ENCODE data around the gene PHGDH.
"Not testable (repeated sequence)": the region's sequence is repeated elsewhere in the genome, so short reads cannot be mapped to it uniquely, and the experiment has no call there.

Gene PHGDH

DNA sequence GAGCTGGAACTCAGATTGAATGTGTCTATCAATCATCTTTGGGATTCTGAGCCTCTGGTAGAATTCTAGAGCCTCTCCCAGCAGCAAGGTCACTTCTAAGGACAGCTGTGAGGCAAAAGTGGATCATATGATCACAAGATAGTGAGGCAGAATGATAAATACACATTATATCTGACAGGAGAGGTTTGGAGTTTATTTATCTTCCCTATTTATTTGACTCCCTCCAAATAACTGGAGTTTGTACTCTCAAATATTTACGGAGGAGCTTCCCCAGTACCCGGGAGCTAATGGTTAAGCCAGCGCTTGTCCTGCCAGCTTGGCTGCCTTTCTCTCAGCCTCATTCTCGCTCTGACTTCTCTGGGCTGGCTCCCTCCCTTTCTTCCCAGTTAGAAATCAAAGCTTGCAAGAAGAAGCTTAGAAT, 54.6 kb downstream of the PHGDH start:
- DNase-seq, result no peak

DNA sequence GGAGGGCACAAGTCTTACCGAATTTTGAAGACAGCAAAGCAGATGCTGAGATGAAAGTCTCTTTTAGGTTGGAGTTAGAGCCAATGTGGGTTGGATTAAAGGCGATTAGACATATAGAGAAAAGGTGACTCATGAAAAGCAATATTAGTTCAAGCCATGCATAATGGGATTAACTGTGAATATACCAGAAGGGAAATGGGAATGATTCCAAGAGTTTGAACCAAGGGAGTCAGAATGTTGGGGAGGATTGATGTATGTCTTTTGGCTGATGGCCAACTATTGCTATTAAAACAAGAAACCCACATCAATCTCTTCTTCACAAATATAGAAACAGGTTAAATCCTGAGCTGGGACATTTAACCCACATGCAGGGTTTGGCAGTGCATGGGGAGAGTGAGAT, 55.8 kb downstream of the PHGDH start:
- no peak for DNase-seq

DNA sequence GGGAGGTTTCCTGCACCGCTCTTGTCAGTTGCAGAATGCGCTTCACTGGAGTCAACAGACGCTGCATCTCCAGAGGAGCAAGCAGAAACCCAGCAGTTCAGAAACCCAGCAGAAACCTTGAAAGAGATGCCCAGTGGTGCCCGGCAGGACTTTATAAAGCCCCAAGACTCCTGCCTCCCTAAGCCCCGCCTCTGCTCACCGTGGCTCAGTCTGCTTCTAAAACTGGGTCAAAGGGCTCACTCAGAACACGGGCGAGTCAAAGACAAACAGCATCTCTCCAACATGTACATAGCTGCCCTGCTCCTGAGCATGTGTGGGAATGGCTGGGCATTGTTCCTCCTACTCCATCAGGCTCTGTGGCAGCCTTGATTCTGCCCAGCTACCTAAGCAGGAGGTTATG, 57.0 kb downstream of the PHGDH start, which contains the start of gene HMGCS2:
Gene HMGCS2 (minus strand): TSS at position 128 of the 400 bp plus-strand sequence. CDS start 61 bp downstream, at position 67.
- DNase-seq, result no peak

DNA sequence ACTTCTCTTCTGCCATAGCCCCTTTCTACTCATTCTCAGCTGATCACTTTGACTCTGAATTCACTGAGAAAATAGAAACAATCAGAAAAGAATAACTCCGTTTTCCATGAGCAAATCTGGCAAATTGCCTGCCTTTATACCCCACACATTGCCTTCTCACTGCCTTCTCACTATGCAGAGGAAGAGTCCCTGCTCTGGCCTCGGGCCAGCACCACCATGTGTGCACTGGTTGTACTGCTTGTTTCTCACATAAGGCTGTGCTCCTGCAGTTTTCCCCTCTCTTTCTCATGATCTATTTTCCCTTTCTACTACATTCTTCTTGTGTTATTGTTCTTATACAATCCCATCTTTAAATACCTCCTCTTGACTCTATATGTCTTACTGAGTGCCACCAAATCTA, 59.3 kb downstream of the PHGDH start:
- no peak for DNase-seq

DNA sequence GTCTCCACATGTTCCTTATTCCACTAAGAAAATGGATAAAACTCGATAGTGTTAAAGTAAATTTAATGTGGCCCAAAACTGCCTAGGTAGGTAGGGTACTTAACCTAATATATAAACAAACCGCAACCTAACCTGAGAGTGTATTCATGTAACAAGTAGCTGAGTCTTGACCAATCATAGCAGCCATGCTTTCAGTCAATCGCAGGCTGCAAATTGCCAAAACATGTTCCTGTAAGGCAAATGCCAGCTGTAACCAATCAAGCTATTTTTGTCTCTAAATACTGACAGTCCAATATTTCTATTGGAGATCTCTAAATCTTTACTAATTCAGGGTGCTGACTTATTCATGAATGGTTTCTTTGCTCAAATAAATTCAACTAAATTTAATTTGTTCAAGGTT, 60.0 kb downstream of the PHGDH start:
- DNase-seq, result no peak

DNA sequence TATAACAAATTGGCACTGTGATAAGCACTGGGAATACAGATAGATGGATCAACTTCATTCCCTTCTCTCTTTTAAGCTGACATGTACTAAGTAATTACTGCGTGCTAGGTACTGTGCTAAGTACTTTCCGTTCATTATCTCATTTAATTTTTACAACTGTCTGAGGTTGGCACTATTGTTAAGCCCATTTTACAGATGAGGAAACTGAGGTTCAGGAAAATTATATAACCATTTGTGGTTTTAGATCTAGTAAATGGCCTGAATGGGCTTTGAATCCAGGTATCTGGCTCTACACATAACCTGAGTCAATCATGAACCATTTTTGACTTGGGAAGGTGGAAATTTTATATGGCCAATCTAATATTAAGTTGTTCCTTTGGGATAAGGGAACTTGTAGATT, 60.6 kb downstream of the PHGDH start:
- DNase-seq, result no peak

DNA sequence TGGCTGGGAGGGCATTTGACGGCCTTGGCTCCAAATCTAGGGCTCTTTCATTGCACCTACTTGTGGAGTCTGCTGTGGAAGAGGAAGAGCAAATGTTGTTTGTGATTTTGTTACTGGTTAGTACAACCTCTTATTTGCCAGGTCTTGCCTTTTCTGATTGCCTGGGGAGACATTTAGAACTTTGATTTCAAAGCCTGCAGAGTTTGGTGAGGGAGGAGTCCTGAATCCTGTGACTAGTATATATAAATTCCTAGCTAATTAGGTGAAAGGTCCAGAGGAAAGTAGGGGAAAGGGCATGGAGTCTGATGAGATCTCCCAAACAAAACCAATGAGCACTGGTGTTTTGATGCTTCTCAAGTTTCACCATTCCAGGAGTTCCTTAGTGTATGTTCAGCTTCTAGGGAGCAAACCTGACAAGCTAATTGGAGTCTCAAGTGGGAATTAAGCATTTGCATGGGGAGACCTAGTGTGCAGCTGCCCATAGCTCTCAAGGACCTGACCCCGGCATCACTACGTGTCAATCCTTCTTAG, 62.0 kb downstream of the PHGDH start:
- no peak for DNase-seq

DNA sequence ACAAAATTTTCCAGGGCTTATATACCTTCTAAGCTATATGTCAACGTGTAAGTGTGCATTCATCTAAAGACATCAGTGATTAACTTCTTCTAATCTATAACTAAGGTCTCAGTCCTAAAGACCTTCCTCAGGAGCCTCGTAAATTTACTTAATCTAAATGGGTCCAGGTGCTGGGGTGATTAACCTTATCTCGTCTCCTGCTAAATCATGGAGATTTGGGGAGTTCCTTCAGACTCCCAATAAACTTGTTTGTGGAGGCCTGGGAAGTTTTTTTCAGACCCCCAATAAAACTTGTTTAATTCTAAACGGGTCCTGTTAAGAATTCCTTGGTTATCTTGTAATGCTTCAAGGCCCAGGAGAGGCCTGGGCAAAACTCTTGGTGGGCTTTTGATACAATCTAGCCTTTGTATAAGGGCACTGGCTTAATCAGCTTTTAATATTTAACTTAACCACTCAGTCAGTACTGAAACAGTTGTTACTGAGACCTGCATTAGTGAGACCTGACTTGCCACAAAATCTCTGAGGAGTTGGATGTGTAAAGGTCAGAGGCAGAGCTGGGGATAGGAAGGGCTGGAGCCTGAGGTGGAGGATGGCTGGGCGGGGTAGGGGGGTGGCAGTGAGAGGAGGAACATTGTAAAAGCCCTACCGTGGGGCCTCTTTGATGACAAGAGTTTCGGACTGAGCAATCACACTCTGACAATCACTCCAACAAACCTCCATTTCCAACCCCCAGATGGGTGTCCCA, 63.2 kb downstream of the PHGDH start:
- no peak for DNase-seq

DNA sequence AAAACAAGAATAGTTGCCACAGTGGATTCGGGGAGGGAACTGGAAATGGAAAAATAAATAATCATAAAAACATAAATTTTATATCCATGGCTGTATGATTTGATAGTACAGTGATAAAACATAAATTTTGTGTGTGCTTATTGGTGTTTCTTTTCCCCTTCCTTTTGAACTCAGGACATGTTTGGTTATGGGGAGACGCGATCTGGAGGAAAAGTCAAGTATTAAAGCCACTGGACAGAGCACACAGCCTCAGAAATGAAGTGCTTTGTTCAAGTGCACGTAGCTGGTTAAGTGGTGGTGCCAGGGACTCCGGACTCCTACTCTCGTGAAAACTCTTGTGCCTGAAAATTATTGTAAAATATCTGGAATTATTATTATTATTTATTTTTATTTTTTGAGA, 66.6 kb downstream of the PHGDH start:
- DNase-seq, result no peak

DNA sequence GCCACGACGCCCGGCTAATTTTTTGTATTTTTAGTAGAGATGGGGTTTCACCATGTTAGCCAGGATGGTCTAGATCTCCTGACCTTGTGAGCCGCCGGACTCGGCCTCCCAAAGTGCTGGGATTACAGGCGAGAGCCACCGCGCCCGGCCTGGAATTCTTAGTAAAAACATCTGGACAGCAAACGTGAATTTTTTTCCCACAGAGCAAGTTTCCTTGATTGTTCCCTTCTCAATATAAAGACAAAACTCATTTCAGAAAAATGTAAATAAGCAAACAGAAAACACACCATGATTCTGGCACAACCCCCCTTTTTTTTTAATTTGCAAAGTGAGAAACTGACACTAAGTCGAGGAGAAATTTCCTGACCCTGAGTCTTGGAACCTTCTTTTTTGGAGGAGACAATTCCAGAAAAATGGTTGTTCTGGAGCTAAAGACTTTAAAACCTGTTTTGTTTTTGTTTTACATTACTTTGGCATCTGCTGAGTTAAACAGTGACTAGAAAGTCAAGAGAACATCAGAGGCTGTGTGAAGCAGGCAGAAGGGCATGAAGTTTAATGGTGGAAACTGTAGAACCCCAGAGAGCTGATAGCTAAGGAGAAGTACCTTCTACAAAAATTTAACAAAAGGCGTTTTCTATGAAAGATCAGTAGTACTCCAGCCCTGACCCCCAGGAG, 67.3 kb downstream of the PHGDH start:
- DNase-seq, result no peak

DNA sequence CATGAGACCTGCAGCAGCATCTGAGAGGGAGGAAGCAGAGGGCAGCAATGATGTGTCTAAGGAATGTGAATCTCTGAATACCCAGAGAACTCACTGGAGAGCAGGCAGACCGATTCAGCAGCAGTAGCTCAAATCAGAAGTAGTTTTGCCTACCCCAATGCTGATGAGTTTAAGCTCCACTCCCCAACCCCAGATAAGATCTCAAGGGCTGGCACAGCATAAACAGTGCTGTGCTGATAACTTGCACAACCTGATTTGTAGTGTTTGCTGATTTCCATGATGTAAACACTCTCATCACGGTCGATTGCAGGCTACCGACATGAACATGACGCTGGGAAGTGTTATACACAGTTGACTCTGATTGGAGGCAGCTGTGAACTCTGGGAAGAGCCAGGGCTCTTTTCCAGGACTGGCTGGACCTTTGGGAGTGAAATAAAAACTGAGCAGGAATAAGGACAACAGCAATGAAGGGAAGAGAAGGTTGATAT, 68.2 kb downstream of the PHGDH start:
- peak in 1 of 2 experiments; percentile 47 for DNase-seq

DNA sequence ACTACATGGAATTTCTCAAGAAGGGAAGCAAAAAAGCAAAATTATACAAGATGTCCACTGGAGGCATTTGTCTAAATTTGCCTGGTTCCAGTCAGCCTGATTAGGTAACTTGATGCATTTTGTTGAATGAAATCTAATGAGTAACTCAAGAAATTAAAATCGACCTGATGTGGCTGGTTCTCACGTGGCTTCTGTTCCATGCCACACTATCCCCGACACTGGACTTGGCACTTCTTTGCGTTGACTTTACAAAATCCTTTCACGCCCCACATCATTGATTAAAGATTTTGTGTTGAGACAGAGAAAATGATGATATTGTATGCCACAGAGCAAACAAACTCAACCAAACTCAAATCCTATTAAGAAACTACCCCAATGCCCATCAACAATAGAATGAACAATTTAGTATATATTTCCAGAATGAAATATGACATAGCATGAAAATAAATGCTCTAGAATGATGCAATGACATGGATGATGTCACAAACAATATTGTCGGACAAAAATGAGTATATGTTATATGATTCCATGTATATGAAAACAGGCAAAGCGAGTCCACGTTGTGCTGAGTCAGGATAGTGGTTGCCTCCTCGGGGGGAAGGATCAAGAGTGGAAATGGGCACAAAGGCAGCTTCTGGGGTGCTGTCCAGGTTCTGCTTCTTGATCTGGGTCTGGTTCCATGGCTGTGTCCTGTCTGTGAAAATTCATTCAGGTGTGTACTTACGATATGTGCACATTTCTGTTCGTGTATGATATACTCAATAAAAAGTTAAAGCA, 69.9 kb downstream of the PHGDH start:
- no peak for DNase-seq

DNA sequence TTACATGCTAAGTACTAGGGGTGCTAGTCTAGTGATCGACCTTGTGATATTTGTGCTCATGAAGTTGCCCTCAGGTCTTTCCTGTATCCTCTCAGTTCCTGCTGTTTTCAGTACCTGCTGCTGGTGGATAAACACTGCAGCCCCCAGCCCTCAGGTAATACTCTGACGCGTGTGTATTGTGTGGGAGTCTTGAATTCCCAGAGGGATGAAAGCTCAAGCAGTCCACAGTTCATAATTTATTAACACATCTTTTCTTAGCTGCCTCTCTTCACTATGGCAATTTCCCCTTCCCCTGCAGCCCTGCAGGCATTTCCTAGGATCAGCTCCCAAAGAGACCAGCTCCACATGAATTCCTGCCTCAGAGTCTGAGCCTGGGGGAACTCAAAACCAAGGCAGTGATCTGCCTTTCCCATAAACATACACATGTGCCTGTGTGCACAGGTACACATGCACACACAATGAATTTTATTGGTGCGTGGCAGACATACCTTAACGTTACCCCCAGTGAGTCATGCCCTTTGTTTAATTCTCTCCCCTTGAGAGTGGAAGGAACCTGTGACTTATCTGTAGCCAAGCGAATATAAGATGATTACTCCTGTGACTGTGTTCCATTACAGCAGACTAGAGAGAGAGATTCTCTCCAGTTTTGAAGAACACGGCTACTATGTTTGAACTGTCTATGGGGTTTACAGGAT, 71.0 kb downstream of the PHGDH start:
- no peak for DNase-seq

DNA sequence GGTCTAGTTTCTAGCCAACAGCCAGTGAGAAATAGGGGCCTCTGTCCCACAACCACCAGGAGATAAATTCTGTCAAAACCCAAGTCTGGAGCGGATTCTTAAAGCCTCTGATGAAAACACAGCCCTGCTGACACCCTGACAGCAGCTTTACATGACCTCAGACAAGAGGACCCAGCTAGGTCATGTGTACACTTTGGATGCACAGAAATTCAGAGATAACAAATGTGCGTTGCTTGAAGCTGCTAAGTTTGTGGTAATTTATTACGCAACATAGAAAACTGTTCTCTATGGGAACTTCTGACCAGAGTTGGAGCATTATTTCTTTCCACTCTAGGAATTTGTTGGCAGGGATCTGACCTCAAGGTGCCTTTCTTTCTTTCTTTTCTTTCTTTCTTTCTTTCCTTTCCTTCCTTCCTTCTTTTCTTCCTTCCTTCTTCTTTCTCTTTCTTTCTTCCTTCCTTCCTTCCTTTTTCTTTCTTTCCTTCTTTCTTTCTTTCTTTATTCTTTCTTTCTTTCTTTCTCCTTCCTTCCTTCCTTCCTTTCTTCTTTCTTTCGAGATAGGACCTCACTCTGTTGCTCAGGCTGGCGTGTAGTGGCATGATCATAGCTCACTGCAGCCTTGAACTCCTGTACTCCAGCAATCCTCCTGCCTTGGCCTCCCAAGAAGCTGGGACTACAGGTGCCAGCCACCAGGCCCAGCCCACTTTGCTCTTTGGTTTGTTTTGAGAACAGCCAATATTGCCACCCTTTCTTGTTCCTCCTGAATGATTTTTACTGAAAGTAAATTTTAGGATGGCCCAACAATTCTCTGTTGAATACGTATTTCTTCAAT, 71.8 kb downstream of the PHGDH start:
- no peak for DNase-seq

DNA sequence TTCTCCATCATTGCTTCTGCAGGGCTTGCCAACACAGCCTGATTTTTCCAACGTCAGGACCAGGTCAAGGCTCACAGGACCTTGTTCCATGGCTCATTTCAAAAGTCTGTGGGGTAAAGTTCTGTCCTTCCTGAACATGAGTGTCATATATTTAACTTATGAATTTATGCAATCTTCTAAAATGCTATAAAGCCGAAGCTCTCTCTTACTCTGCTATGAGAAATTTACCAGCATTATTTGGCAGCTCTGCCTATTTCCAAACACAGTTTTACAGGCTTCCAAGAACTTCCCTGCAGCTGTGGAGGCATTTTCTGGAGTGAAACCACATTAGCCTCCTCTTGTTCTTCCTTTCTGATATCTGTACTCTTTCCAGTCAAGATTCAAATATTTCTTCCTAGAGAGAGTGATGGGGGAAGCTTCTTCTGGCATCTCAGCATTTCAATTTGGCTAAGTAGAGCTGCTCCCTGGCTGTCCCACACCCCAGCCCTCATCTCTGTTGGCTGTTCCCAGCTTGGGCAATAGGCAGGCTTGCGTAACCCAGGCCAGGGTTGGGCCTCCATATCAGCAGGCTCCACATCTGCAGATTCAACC, 72.6 kb downstream of the PHGDH start:
- no peak for DNase-seq

DNA sequence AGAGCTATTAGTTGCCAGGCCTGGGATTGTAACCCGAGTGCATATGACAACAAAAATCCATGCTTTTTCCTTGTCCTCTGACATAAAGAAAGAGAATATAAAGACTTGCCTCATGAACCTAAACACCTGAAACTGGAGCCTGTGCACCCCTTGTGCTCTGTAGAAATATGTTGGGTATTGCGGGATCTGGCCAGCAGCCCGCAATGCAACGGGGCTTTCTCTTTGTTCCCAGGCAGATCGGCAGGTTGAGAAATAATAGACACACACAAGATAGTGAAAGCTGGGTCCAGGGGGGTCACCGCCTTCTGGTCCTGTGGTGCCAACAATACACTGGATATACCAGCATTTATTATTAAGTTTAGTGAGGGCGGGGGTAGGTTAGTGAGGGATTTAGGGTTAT, 74.3 kb downstream of the PHGDH start:
- not testable (repeated sequence) for DNase-seq

DNA sequence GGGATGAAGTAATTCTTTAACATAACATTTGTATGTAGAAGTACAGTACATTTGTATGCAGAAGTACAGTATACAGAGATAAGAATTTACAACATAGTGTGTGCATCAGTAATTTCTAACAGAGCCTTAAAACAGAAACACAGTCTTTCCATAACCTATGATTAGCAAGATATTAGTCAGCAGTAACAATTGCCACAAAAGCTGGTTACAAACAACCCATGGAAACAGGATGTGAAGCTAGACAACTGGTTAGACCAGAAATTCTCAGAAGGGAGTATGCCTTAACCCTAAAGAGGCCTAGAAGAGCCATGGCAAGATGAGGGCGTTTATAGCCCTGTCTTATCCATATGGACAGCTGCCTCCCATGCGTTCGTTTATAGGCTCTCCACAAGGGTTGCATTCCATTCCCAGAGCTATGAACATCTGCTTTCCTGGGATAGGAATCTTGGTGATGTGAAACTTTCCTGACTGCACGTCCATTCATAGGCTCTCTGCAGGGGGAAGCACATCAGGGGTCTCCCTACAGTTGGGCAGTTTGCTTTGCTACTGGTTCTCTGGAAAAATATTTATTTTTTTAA, 74.8 kb downstream of the PHGDH start:
- DNase-seq, result not testable (repeated sequence)

DNA sequence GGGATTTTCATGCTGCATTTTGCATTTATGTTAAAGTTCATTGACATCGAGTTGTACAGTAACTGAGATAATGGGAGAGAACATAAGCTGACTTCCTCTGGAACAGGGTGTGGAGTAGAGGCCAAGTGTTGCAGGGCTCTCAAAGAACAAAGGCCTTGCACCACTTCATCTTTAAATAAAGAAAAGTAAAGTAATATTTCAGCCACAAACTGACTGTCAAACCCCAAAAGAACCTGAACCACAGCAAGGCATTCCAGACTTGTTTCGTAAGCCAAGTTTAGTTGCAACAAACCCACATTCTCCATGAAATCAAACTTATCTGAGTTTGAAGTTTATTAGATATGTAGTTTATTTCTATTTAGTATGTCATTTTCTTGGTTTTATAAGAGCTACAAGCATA, 76.0 kb downstream of the PHGDH start:
- DNase-seq, result no peak

DNA sequence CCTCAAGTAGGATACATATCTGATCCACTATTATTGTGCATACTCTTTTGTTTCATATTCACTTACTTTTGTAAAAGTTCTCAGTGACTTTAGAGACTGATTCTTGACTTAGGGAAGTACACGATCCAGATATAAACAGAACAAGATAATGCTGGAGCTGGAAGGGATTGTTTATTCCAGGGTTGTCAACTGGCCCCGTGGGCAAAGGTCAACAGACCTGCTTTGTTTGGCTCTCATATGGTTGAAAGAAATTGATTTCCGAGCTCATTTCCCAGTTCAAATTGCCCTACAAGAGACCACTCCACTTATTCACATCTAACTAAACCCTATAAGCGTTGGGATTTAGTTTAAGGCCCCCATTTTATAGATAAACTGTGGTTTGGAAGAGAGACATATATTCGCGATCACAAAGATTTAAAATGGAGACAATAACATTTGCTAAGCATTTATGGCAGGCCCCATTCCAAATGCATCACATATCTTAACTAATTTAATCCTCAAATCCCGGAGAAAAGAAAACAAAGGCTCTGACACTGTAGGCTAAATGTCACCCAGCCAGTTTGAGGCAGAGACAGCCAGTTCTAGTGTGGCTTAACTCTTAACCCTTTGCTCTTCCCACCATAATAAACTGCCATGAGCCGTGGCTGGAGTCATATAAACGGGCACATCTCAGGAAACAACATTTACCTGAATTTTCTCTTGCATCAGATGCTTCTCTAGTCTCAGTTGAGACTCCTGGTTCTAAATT, 78.9 kb downstream of the PHGDH start:
- no peak for DNase-seq

DNA sequence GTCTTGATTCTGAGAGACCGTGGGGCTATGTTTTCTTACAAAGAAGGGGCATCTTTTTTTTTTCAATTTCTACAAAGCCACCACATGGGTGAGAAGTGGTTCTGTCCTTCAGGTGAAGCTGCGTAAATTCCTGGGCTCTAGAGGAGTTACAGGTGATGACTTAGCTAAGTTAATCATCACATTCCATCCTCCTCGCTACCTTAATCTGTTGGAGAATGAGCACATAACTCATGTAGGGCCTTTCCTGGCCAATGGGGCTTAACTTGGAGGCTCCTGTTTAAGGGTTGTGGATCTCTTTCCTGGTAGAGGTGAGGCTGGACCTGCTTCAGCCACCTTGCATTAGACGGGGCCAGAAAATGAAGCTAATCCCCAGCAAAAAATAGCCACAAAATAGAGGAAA, 79.6 kb downstream of the PHGDH start:
- no peak for DNase-seq

Data from NCI-H187 (cell line).